HG02943 (cell line): Measurements from ENCODE around the gene ZFP36L1.

Experiments
- ATAC-seq: cut with Tn5 transposase; IDR thresholded peaks from one replicate; pipeline ENCODE4 v1.9.1; 2021; ENCODE audit warnings: mild to moderate bottlenecking, low read depth, moderate library complexity; ENCODE audit not compliant: unreplicated experiment

ZFP36L1 gene, protein sequence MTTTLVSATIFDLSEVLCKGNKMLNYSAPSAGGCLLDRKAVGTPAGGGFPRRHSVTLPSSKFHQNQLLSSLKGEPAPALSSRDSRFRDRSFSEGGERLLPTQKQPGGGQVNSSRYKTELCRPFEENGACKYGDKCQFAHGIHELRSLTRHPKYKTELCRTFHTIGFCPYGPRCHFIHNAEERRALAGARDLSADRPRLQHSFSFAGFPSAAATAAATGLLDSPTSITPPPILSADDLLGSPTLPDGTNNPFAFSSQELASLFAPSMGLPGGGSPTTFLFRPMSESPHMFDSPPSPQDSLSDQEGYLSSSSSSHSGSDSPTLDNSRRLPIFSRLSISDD

DNA sequence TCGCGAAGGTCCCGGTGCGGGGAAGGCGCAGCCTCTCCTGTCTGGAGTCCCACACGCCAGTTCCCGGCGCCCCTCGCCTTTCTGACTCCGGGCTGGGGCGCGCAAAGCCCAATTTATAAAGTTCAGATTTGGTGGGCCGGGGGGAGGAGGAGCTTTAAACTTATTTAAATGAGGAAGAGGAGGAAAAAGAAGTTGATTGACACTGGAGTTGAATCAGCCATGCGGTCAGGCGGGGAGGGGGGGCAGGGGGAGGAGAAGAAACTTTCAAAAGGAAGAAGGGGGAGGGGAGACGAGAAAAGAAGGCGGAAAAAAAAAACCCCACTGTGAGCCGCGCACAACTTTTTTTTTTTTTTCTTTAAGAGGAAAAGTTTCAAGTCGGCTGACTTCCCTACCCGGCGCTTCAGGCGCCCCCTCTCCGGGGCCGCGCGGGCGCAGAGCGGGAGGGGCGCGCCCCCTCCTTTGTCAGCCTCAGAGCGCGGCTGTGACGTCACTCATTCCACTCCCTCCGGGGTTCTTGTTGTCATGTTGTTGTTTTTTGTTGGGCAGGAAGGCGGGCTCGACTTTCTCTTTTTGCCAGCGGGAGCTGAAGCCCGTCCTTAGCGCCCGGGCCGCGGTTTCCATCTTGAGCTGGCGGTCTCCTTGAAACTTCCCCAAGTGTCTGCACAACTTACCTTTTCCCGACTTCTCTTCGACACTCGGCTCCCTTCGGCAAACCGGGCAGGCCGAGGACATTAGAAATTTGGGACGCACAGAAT is at the start of gene ZFP36L1:
ZFP36L1 (minus strand) TSS at position 89 of the 755 bp plus-strand sequence. CDS start 129 bp downstream, outside the sequence.
- ATAC-seq: peak; percentile 32

DNA sequence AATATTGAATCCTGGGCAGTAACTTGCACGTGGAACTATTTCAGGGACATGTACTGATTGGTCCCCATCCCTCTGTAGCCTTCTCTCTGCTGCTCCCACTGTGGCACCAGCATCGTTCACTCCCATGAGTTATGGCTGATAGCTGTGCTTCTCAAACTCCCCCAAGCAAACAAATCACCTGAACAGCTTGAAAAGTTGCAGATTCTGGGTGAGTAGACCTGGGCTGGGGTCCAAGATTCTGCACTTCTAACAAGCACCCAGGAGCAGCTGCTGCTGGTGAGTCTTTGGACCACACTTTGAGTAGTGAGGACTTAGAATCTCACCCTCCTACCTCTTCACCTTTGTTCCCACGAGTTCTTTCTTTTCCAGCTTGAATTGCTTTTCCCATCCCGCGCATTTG is 49.4 kb upstream of the ZFP36L1 start:
- ATAC-seq: no peak

DNA sequence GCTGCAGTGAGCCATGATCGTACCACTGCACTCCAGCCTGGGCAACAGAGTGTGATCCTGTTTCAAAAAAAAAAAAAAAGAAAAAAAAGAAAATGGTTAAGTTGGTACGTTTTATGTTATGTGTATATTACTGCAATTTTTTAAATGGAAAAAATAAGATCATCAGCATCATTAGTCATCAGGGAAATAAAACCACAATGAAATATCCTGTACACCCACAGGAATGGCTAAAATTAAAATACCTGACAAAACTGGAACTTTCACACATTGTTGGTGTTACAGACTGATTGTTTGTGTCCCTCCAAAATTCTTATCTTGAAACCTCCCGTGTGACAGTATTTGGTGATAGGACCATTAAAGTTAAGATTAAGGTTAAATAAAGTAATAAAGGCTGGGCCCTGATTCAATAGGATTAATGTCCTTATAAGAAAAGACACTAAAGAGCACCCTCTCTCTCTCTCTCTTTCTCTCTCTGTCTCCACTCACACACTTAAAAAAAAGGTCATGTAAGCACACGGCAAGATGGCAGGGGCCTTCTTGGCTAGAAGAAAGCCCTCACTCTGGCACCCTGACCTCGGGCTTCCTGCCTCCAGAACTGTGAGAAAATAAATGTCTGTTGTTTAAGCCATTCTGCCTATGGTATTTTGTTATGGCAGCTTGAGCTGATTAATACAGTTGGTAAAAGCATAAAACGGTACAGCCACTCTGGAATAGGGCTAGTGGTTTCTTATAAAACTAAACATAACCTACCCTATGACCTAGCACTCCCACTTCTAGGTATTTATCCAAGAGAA is 48.3 kb upstream of the ZFP36L1 start:
- ATAC-seq: no peak

DNA sequence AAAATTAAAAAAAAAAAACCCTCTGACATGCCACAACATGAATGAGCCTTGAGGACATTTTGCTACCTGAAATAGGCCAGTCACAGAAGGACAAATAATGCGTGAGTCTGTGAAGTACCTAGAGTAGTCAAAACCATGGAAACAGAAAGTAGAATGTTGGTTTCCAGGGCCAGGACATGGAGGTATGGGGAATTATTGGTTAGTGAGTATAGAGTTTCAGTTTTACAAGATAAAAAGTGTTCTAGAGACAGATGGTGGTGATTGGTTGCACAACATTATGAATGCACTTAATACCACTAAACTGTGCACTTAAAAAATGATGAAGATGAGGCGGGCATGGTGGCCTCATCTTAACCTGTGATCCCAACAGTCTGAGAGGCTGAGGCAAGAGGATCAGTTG is 47.6 kb upstream of the ZFP36L1 start:
- ATAC-seq: no peak

DNA sequence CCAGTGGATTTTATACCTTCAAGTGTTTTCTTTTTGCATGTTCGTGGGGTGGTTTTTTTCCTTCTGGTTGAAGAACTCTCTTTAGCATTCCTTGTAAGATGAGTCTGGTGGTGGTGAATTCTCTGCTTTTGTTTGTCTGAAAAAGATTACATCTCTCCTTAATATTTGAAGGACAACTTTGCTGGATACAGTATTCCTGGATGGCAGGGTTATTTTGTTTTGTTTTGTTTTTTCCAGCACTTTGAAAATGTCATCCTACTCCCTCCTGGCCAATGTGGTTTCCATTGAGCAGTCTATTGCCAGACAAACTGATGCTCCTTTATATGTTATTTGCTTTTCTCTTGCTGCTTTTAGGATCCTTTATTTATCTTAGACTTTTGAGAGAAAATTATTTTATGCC is 43.2 kb upstream of the ZFP36L1 start:
- no peak for ATAC-seq

DNA sequence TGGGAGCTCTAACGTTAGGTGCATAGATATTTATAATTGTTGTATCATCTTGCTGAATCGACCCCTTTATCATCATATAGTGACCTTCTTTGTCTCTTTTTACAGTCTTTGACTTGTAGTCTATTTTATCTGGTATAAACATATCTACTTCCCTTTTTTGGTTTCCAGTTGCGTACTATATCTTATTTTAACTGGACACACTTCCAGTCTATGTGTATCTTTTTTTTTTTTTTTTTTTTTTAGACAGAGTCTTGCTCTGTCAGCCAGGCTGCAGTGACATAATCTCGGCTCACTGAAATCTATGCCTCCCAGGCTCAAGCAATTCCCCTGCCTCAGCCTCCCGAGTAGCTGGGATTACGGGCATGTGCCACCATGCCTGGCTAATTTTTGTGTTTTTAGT is 41.9 kb upstream of the ZFP36L1 start:
- ATAC-seq: no peak

DNA sequence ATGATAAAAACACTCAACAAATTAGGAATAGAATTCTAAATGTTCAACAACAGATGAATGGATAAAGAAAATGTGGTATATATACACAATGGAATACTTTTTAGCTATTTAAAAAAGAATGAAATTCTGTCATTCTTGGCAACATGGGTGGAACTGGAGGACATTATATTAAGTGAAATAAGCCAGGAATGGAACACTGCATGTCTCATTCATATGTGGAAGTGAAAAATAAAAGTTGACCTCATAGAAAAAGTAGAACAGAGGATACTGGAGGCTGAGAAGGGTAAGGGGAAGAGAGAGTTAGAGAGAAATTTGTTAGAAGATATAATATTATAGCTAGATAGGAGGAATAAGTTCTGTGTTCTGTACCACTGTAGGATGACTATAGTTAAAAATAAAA is 35.8 kb upstream of the ZFP36L1 start:
- ATAC-seq: no peak

DNA sequence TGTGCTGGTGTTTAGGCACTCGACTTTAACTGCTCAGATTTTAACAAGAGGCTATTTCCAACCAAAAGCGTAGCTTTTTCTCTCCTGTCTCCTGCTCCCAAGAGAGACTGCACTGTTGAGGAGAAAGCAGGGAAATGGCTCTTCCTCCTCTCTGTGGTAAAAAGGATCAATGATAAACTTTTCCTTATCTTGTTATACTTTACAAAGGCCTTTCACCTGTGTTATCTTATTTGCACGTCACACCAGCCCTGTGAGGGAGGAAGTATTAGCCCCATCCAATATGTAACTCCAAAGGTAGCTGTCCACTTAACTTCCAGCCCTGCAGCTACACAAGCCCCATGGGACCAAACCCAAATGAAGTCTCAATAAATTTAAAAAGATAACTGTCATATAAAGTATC is 32.9 kb upstream of the ZFP36L1 start:
- ATAC-seq: no peak

DNA sequence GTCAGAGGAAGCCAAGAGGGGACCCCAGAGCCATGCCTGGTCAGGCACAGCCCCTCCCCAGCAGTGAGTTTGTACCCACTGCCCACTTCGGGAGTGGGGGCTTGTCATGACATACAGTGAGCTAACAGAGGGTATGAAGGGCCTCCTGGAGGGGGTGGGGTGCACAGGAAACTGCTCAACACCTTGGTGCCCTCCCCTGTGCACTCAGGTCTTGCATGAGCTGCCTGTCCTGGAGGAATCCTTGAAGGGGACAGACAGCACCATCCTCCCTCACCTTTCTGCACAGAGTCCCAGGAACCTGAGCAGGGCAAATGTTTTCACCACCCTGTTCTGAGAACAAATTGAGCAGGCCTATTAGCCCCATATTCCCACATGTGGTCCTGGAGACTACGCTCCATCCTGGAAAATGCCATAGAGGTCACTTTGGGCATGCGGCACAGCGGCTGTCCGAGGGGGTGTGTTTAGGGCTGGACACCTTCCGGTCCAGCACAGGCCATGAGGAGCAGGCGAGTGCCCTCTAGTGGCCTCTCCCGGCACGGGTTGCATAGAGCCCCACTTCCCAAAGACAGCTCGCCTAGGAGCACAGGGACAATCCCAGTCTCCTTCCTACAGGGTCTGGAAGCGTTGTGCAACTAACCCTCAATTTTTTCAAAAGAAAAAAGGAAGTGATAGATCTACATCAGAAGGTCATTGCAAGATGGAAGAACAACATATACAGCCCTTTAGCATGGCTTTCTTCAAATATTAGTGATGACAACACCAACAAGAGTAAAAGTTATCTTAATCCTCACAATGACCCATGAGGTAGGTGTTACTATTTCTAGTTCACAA is 31.9 kb upstream of the ZFP36L1 start:
- no peak for ATAC-seq

DNA sequence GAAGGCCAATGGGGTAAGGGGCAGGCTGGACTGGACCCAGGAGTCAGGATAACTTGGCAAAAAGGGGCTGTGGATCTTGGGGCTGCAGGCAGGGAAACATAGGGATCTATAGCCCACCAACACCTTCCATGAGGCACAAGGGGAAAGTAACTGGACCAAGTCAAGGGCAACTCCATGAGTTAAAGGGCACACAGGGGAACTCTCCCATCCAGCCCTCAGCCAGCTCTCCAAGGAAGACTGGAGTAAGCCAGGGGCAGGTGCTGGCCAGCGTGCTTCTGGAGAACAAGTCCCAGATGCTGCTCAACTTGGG is 31.3 kb upstream of the ZFP36L1 start:
- no peak for ATAC-seq

DNA sequence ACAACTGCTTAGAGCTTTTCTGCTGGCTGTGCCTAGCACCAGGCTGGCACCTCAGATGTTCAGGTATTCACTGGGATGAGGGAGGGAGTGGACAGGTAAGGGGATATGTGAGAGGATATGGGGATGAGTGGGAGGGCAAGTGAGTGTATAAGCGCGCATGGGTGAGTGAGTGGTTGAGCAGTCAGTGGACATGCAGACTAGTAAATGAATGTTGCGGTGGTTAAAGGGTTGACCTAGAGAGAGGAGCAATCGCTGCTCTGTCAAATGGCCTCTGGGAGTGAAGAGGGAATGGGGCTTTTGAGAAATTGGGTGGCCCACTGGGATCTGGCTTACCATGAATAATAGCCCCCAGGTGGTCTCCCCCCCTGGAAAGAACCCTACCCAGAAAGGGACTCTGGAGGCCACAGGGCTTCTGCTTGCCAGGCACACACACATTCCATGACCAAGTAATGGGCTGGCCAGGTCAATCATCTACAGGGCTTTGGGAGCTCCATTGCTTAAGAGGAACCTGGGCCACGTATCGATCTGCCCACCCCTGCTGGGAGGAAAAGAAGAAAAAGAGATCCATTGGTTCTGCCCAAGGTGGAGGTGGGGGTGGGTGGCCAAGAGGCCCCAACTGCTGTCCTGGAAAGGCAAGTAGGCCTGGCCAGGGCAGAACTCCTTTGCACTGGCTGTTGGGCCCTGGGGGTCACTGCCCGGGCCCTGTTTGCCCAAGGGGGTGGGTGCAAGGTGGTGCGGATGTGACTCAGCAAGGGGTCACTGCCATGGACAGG is 30.8 kb upstream of the ZFP36L1 start:
- ATAC-seq: no peak

DNA sequence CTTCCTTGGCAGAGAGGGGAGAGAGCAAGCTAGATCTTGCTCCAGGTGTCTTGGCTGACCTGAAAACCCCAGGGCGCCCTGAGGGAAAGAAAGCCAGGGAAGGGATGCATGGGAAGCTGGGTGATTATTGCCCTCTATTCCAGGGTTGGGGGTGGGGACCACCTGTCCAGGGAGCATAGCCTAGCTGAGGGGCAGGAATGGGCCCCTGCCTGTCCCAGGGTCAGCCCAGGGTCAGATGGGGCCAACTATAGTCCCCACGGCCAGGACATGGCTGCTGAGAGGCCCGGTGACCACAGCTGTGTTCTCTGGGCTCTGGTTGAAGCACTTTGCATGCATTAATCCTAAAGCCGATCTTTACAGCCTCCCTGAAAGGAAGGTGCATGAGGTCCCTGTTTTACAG is 30.1 kb upstream of the ZFP36L1 start:
- ATAC-seq: no peak

DNA sequence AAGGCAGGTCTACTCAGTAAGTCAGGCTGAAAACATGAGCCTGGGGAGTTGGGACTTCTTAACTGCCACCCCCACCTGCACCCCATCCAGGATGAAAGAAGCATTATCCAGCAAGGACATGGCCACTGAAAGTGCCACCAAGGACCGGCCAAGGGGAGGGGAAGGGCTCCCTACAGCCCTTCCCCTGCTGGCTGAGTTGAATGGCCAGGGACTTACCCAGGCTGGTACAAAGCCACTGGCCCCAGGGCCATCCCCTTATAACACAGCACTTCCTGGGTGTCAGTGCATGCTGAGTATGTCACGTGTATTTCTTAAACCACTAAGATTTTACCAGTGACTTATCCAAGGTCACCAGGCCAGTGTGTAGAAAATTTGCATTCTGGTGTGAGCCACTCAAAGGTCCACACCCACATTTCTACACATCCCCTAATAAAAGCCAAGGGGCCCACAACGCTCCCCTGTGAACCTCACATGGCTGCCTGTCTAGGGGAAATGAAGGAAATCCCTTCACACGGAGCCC is 29.3 kb upstream of the ZFP36L1 start:
- peak; percentile 64 for ATAC-seq

DNA sequence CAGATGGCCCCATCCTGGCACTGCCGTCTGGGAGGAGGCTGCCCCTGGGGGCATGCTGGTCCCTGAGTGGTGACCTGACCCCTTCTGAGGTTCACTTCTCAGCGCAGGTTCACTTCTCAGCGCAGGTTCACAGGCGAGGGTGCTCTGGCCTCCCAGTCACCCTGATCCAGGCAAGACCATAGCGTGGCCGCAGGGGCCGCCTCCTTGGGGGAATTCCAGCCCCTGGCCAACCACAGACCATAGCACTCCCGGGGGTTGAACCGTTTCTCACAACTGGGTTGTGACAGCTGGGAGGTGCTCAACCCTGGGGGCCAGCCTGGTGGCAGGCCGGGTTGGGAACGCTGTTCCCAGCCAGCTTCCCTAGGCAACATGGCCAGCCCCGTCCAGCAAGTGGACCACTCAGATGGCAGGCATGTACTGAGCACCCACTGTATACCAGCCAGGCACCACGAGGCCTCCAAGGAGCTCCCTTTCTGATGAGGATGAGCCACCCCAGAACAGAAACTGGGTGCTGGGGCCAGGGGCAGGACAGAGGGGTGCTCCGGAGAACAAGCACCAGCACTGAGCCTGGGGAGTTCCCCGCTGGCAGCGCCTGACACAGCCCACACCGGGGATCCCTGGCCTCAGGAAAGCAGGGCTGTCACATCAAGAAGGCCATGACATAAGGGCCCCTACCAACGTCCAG is 28.3 kb upstream of the ZFP36L1 start:
- no peak for ATAC-seq

DNA sequence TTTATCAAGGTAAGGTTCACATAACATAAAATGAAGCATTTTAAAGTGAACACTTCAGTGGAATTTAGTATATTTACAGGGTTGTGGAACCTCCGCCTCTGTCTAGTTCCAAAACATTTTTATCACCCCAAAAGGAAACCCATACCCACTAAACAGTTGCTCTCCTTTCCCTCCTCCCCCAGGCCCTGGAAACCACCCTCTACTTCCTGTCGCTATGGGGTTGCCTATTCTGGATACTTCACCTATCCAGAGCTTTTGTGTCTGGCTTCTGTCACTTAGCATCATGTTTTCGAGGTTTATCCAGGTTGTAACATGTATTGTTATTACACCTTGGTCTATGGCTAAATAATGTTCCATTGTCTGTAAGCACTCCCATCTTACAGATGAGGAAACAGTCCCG is 27.7 kb upstream of the ZFP36L1 start:
- ATAC-seq: no peak

DNA sequence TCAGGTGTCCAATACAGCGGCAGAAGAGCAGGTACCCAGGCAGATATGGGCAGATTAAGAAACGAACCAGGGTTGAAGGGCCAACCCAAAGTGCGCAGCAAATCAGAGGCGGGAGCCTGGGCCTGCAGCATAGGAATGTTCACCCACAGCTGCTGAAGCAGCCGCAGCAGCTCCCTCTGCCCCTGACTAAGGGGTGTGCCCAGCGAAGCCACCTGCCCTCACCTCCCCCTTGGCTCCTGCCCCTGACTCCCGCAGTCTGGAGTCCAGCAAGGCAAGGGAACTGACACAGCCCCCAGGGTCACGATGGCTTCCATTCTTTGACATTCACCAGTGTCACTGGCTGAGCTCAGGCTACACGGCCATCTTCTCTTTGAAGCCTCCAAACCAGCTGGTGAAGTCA is 27.3 kb upstream of the ZFP36L1 start:
- no peak for ATAC-seq

DNA sequence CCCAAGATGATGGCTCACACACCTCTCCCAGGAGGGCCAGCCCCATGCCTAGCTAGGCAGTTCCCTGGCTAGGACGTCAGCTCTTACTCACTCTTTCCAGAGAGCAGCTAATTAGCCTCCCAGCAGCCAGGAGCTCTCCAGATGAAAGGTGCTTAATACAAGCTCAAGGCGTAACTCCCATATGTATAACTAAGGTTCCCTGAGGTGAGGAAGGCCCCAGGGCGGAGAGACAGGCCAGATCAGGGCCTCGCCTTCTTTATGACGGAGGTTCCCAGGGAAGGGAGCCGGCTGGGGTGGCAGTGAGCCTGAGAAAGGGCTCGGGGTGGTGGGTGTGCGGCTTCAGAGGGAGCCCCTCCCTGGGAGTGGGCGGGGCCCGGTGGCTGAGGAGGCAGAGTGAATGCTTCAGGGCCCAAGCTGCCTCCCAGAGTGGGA is 26.4 kb upstream of the ZFP36L1 start:
- no peak for ATAC-seq

DNA sequence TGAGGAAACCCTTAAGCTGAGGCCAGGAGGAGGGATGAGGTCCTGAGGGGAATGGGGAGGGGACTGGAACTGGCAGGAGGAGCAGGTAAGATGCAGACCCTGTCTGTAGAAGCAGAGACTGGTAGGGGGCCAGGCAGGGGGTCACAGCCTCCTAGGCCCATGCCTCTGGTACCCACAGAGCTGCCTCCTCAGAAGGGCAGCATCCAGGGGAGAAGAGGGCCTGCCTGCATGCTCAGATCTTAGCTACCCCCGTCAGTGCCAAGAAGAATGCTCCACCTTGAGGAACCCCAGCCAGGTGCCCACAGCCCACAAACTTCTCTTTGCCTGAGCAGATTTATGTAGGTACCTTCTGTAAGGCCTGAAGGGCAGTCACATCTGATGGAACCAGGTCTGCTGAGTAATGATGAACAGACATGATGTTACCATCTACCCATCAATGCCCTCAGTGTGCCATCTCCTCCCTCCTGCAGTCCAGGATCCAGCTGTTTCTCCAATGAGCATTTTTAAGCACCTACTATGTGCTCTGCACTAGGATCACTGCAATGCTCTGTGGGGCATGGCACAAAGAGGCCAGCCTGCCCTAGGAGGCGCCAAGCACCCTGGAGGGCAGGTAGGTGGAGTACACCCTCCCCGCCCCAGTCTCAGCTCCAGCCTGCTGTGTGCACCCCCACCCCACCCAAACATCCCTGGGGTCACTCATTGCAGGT is 24.8 kb upstream of the ZFP36L1 start:
- no peak for ATAC-seq
